GM19025 (cell line): ENCODE measurements around the gene MRPS10.

ENCODE experiments used
- ATAC-seq: cut with Tn5 transposase; IDR thresholded peaks from one replicate; pipeline ENCODE4 v1.9.1; 2021; ENCODE audit warnings: mild to moderate bottlenecking, low read depth, moderate library complexity; ENCODE audit not compliant: unreplicated experiment

MRPS10 gene

GRCh38 chr6:42239736-42240375 lies 22.2 kb upstream of the MRPS10 start:
- no peak for ATAC-seq

DNA sequence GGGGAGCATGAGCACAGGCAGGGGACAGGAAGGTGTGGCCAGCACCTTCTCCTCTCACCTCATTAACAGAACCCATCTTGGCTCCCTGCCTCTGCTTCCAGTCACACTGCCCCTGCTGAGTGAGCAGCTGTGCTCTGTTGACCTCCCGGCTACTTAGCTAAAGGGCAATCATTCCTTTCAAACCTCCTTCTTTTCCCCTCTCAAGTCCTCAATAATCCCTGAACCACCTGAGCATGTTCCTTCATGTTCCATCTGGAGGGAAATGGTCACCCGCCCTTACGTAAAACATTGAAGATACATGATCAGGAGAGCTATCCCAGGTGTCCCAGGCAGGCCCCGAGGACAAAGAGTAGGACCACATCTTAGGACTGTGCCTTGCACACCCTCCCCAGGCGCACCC lies 21.7 kb upstream of the MRPS10 start:
- ATAC-seq = no peak

DNA sequence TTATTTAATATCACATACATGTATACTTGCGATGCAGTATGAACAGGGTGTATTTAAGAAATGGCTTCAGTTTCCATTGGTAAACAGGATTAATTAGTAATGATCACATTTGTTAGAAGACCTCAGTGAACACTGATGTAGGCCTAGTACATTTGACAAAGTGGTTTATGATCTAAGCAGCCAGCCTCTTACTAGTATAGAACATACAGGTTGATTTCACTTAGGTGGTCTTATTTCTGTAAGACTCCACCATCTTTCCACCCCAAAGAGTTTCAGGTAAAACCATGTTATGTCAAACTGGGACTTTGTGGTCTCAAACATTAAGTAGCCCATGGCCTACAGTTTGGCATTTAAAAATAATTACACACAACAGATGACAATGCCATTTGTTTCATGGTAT lies 20.2 kb upstream of the MRPS10 start:
- no peak for ATAC-seq

GRCh38 chr6:42236682-42237473 lies 19.2 kb upstream of the MRPS10 start:
- peak; percentile 63 for ATAC-seq

- no peak for ATAC-seq
These were observed 18.4 kb upstream of the MRPS10 start for GRCh38 chr6:42236030-42236429.

GRCh38 chr6:42232035-42232434 lies 14.4 kb upstream of the MRPS10 start:
- no peak for ATAC-seq

GRCh38 chr6:42230345-42231321 lies 13.0 kb upstream of the MRPS10 start:
- ATAC-seq = no peak

GRCh38 chr6:42229506-42230119 lies 12.0 kb upstream of the MRPS10 start:
- ATAC-seq = no peak

- no peak for ATAC-seq
These were observed 10.6 kb upstream of the MRPS10 start for GRCh38 chr6:42228305-42228704.

- no peak for ATAC-seq
These were observed 9.7 kb upstream of the MRPS10 start for GRCh38 chr6:42227173-42227850.

DNA sequence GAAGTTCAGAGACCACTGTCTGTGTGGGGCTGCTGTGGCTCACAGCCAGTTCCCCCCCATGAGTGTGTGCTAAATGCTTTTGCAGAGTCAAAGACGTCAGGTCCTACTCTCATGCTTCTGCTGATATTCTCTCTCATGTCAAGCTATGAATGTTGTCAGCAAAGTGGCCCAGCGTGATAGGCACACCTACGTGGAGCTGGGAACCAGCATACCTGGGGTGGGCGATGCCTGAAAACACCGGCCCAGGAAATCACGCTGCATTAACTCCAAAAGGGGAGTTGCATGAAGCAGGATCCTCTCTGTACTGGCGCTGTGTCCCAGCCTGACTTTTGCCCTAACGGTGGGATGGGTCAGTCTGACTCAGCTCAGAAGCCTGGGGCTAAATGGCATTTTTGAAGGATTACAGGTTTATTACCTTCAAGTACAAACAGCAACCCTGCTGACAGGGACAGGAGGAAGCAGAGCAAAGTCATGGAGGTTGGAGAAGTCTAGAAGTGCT lies 9.0 kb upstream of the MRPS10 start:
- ATAC-seq = no peak

DNA sequence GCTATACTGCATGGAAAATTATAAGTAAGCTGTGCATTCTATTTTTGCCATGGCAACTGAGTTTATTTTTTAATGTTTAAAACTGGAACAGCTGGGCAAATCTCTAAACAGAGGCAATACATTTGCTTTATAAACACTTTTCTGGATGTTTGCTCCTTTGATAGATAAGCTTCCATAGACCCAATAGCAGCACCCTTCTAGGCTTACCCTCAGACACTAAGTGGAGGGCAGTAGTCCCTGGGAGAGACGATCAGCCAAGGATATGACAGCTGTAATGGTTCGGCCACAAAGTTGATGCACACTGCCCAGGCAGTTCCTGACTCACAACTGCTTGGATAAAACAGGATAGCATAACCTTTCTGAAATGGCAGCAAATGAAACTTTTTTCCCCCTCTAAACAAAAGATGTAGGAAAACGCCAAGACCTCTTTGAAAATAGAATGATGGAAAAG lies 8.5 kb upstream of the MRPS10 start:
- ATAC-seq = no peak

DNA sequence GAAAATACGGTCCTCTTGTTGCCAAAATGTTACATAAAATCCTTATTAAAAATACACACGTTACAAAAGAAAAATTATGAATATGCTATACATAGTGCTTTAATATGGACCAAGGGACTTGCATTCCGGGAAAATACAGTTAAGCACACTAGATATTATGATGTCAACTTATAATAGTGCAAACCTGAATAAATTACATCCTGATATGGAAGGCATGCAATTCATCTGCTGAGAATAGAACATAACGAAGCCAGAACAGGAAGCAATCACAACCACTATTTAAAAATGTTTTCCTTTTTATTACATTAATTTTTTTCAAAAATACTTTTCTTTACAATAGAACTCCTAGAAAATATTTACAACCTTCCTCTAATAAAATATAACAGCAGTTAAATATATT lies 7.8 kb upstream of the MRPS10 start:
- no peak for ATAC-seq

DNA sequence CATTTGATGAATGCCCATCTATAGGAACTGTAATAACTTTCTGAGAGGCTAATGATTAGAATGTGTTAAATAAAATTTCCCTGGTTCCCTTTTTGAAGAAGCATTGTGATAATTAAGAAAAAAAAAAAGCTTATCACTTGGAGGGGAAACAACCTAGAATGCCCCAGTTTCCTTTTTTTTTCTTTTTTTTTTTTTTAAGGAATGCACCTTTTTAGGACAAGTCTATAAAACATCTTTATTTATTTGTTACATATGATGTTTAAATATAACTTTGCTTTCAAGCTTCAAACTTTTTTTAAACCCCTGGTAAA lies 7.3 kb upstream of the MRPS10 start:
- ATAC-seq = no peak

- peak; percentile 87 for ATAC-seq
These were observed 6.8 kb upstream of the MRPS10 start for GRCh38 chr6:42224222-42225028.

GRCh38 chr6:42222448-42222847 lies 4.8 kb upstream of the MRPS10 start:
- ATAC-seq = no peak

- no peak for ATAC-seq
These were observed 3.9 kb upstream of the MRPS10 start for GRCh38 chr6:42221546-42221945.

- ATAC-seq = no peak
These were observed 3.1 kb upstream of the MRPS10 start for GRCh38 chr6:42220807-42221206.

DNA sequence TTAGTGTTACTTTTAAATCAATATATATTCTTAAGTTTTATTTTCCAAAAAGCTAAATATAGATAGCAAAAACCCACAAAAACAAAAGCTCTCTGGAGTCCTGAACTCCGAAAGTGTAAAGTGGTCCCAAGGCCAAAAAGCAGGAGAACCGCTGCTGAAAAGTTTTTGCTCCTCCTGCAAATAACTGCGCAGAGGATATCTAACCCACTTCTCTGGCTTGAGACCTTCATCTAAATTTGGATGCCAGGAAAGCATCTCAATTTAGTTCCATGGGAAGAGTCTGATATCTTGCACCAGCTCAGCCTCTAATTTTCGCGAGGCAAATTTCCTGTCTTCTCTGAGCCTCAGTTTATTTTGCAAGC lies 523 bp downstream of the MRPS10 start:
- no peak for ATAC-seq
